GM10266 (cell line): ENCODE results near the gene LHFPL6.

ENCODE experiments used
- DNase-seq: peaks from one replicate; pipeline ENCODE4 v3.0.0; 2012; ENCODE audit errors: extremely low spot score
- CTCF ChIP-seq: IDR thresholded peaks from 2 replicates; pipeline ENCODE4 v1.5.1; 2012; ENCODE audit warnings: mild to moderate bottlenecking, low read depth; ENCODE audit not compliant: control insufficient read depth, insufficient read depth; ENCODE audit errors: missing control alignments

The LHFPL6 gene

GRCh38 chr13:39623466-39623865, 20.5 kb upstream of the LHFPL6 start:
- no peak for TF ChIP-seq CTCF

GRCh38 chr13:39618561-39618960, 15.6 kb upstream of the LHFPL6 start:
- no peak for DNase-seq
- no peak for TF ChIP-seq CTCF

More at GRCh38 chr13:39623466-39623865, 20.5 kb upstream of the LHFPL6 start:
- DNase-seq: no peak

GRCh38 chr13:39616087-39616694, 13.2 kb upstream of the LHFPL6 start:
- peak; percentile 76 for DNase-seq
- TF ChIP-seq CTCF: peak; percentile 84

GRCh38 chr13:39612023-39612637, 9.1 kb upstream of the LHFPL6 start:
- TF ChIP-seq CTCF: peak; percentile 76
- DNase-seq: peak; percentile 52

GRCh38 chr13:39607876-39608275, 4.9 kb upstream of the LHFPL6 start:
- TF ChIP-seq CTCF: no peak
- no peak for DNase-seq

- no peak for TF ChIP-seq CTCF
- no peak for DNase-seq
Measured at GRCh38 chr13:39605677-39606320, 2.8 kb upstream of the LHFPL6 start.

- no peak for DNase-seq
Measured at GRCh38 chr13:39604756-39605155, 1.8 kb upstream of the LHFPL6 start.

More at GRCh38 chr13:39604756-39605155, 1.8 kb upstream of the LHFPL6 start:
- no peak for TF ChIP-seq CTCF
